GM12878 (cell line): Measurements from ENCODE around the gene BANP. TPM values are rescaled to one million over a fixed set of nuclear protein-coding genes. Genes with fewer than 3 reads are reported as not detected.

Experiments used
- ATAC-seq: fragments of 200-7000 bp; cut with Tn5 transposase; 3 replicates; pipeline ENCODE4 v1.9.1; 2020; ENCODE audit warnings: mild to moderate bottlenecking, moderate library complexity
- BruUV-seq: library from RNA; stranded (reverse); fragments of 400-500 nt; replicated peaks from 2 replicates; lab custom pipeline; 2021; lab: Mats Ljungman, UMichigan
- CTCF ChIA-PET: fragments of 300-600 bp; sonication (Branson Sonifier 250); formaldehyde crosslinking; extraction: SDS; loops from one replicate; lab custom pipeline; 2021; ENCODE audit warnings: inconsistent platforms; lab: Yijun Ruan, JAX
- POLR2A ChIA-PET: fragments of 350-600 bp; formaldehyde crosslinking; extraction: SDS; loops from one replicate; lab custom pipeline; 2021; ENCODE audit warnings: inconsistent platforms; lab: Charles Lee
- RAD21 ChIA-PET: fragments of 300-600 bp; sonication (Branson Sonifier 250); formaldehyde crosslinking; loops from one replicate; lab custom pipeline; 2023; ENCODE audit warnings: antibody characterized with exemption; ENCODE audit not compliant: unreplicated experiment; lab: Charles Lee
- SMC1A ChIA-PET: fragments of 300-600 bp; sonication (Branson Sonifier 250); formaldehyde crosslinking; loops from one replicate; lab custom pipeline; 2023; ENCODE audit not compliant: unreplicated experiment, uncharacterized antibody; lab: Charles Lee
- DNase-seq: peaks from one replicate; pipeline ENCODE4 v3.0.0-alpha.2; 2011; ENCODE audit warnings: low read depth, low spot score
- FAIRE-seq: peaks from 3 replicates; lab custom pipeline; 2011; peaks lifted over from hg19 to GRCh38; lab: Jason Lieb, UNC
- H2AFZ ChIP-seq: 2 replicates; pipeline ENCODE4 v1.6.0; 2011; ENCODE audit warnings: low read depth, low read length, control low read depth; ENCODE audit not compliant: control insufficient read depth
- H3K27ac ChIP-seq: 2 replicates; pipeline ENCODE4 v1.5.1; 2011; ENCODE audit warnings: control low read depth; ENCODE audit not compliant: control insufficient read depth, insufficient read depth
- H3K27me3 ChIP-seq, 2 experiments: replicated peaks in 1 of 2; 2 replicates each; pipeline versions ENCODE4 v1.6.0 to v1.6.1; 2011; ENCODE audit warnings: low read length in 1 of 2; ENCODE audit not compliant: control insufficient read depth in 2 of 2, insufficient read depth in 2 of 2
- H3K36me3 ChIP-seq, 2 experiments: 2 replicates each; pipeline ENCODE4 v1.5.1; 2011; ENCODE audit warnings: low read length in 1 of 2; ENCODE audit not compliant: control insufficient read depth in 2 of 2, insufficient read depth in 2 of 2
- H3K4me1 ChIP-seq: 2 replicates; pipeline ENCODE4 v1.6.1; 2011; ENCODE audit warnings: mild to moderate bottlenecking, low read length, moderate library complexity, mixed read lengths; ENCODE audit not compliant: control insufficient read depth, insufficient read depth
- H3K4me2 ChIP-seq: 2 replicates; pipeline ENCODE4 v1.6.0; 2011; ENCODE audit warnings: control low read depth; ENCODE audit not compliant: control insufficient read depth, insufficient read depth
- H3K4me3 ChIP-seq: fragments of 200-600 bp; sonication (generic); 2 replicates; pipeline ENCODE4 v1.5.1; 2016
- H3K79me2 ChIP-seq: 2 replicates; pipeline ENCODE4 v1.6.0; 2011; ENCODE audit warnings: low read length; ENCODE audit not compliant: control insufficient read depth, insufficient read depth
- H3K9ac ChIP-seq: 2 replicates; pipeline ENCODE4 v1.8.0; 2011; ENCODE audit warnings: low read length, control low read depth, mixed read lengths; ENCODE audit not compliant: control insufficient read depth, insufficient read depth
- H3K9me3 ChIP-seq: replicated peaks from 3 replicates; pipeline ENCODE4 v1.5.1; 2011; ENCODE audit warnings: mild to moderate bottlenecking, low read length; ENCODE audit not compliant: control insufficient read depth, insufficient read depth
- H4K20me1 ChIP-seq: 2 replicates; pipeline ENCODE4 v1.6.0; 2011; ENCODE audit not compliant: control insufficient read depth, insufficient read depth
- CEBPB ChIP-seq, 2 experiments: fragments of 150-350 bp in 1 of 2; IDR thresholded peaks; 2 replicates each; pipeline ENCODE4 v1.6.1; 2012 to 2014; ENCODE audit warnings: low read depth in 2 of 2, low read length in 2 of 2, borderline replicate concordance in 1 of 2, inconsistent platforms in 1 of 2
- CHD2 ChIP-seq: IDR thresholded peaks from 2 replicates; pipeline ENCODE4 v1.6.1; 2011; ENCODE audit warnings: low read depth, low read length, improper control_type of control experiment, borderline replicate concordance
- CHD4 ChIP-seq: fragments of 200-600 bp; sonication (generic); IDR thresholded peaks from 2 replicates; pipeline ENCODE4 v1.6.1; 2016; ENCODE audit warnings: mild to moderate bottlenecking
- EED ChIP-seq: sonication (generic); IDR thresholded peaks from 2 replicates; pipeline ENCODE4 v1.6.1; 2016; ENCODE audit warnings: antibody characterized with exemption, low read depth
- GABPA ChIP-seq: IDR thresholded peaks from 2 replicates; pipeline ENCODE4 v1.6.1; 2014; ENCODE audit warnings: antibody characterized with exemption, low read depth, mild to moderate bottlenecking, inconsistent platforms
- JUND ChIP-seq: IDR thresholded peaks from 2 replicates; pipeline ENCODE4 v1.6.1; 2012; ENCODE audit warnings: low read depth, mild to moderate bottlenecking, low read length, improper control_type of control experiment, moderate library complexity
- MEF2B ChIP-seq: fragments of 450-650 bp; IDR thresholded peaks from 2 replicates; pipeline ENCODE4 v1.6.1; 2018; ENCODE audit warnings: mild to moderate bottlenecking, moderate library complexity; ENCODE audit not compliant: partially characterized antibody, poor library complexity, severe bottlenecking
- NFYA ChIP-seq: IDR thresholded peaks from 2 replicates; pipeline ENCODE4 v1.6.1; 2011; ENCODE audit warnings: low read depth, mild to moderate bottlenecking, low read length, improper control_type of control experiment, borderline replicate concordance
- POLR2A ChIP-seq: IDR thresholded peaks from 2 replicates; pipeline ENCODE4 v1.6.1; 2011; ENCODE audit warnings: low read depth, mild to moderate bottlenecking, low read length
- SUPT20H ChIP-seq: IDR thresholded peaks from 2 replicates; pipeline ENCODE4 v1.6.1; 2011; ENCODE audit warnings: low read depth, mild to moderate bottlenecking, low read length, moderate library complexity, borderline replicate concordance; ENCODE audit not compliant: control insufficient read depth
- WGBS: methylation state at CpG from one replicate; pipeline ENCODE4 v1.1.6; 2016; ENCODE audit warnings: low lambda C conversion rate; ENCODE audit not compliant: insufficient replicate concordance, insufficient coverage; ENCODE audit errors: missing lambda C conversion rate; 5-methylcytosine and 5-hydroxymethylcytosine counted together
- in situ Hi-C: fragments of 300-500 bp; cut with MboI; formaldehyde crosslinking; loops from 9 replicates; pipeline ENCODE4 v1.14.3; 2018; ENCODE audit warnings: mixed read lengths
- intact Hi-C: fragments of 100-400 bp; cut with micrococcal nuclease; formaldehyde crosslinking; loops from one replicate; pipeline ENCODE4 v1.14.2; 2022; ENCODE audit not compliant: unreplicated experiment
- polyA plus RNA-seq, 11 experiments: library from polyadenylated mRNA; depleted of rRNA in 4 of 11; unstranded in 6 of 11; stranded (reverse) in 5 of 11; fragments of >200 nt; fragmentation: Nextera tagmentation in 4 of 11; fragmentation: Illumina TruSeq in 1 of 11; extraction: Ambion mirVana in 4 of 11; extraction: Trizol in 1 of 11; gene quantifications; 1 replicate in 1 of 11; 2 replicates in 10 of 11; pipeline versions ENCODE4 v1.2.1 to v1.2.3, GENCODE V29; 2011 to 2016; ENCODE audit warnings: inconsistent platforms in 2 of 11, missing spikeins in 2 of 11, low read depth in 1 of 11
- total RNA-seq, 4 experiments: library from RNA; depleted of rRNA in 3 of 4; stranded (reverse); fragments of >200 nt in 3 of 4; fragmentation: Illumina TruSeq in 1 of 4; extraction: Trizol in 1 of 4; gene quantifications; 2 replicates each; pipeline versions ENCODE4 v1.2.1 to v1.2.3, GENCODE V29; 2013 to 2021
- TF ChIP-seq, protein P1 (sequence below): fragments of 450-650 bp; IDR thresholded peaks from 2 replicates; pipeline ENCODE4 v1.6.1; 2017; ENCODE audit warnings: mild to moderate bottlenecking
- TF ChIP-seq, protein P2 (sequence below): fragments of 450-650 bp; IDR thresholded peaks from 2 replicates; pipeline ENCODE4 v1.6.1; 2017; ENCODE audit warnings: antibody characterized with exemption, mild to moderate bottlenecking, moderate library complexity

Gene BANP
- total and polyA plus RNA-seq, 10 of the 15 experiments (the other 5 are each of a cell fraction or from before 2014, with no cell fraction given), result 3.9 to 21.9 (median 12.2) TPM

DNA sequence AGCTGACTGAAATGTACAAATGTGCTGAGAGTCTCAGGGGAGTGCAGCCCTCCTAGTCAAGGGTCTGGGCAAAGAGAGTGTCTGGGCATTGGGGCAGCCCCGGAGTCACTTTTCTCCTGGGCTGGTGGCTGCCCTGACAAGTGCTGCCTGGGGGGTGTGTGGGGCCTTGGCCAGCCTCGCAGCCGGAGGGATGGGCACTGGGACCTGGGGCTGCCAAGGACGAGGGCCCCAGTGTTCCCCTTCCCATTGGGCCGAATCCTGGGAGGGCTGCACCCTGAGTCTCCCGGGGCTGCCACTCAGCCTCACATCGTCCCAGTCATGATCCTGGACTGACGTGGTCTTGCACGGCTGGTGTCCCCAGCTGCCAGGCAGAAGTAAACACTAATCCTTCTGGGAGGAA, 132.3 kb downstream of the BANP start:
- CTCF ChIA-PET, result no interaction called here
- FAIRE-seq, result no peak
- no peak for DNase-seq
- in situ Hi-C loops, result no loop called here
- no peaks in the 10 kb centered on the region for H3K79me2 ChIP-seq
- H3K4me3 ChIP-seq, result no peak overlapping the region
- POLR2A ChIA-PET, result no interaction called here
- H3K27me3 ChIP-seq, result no peaks in the 10 kb centered on the region
- no peak for TF ChIP-seq GABPA
- no peak for TF ChIP-seq CEBPB (IDR thresholded peaks at IDR 0.05; ENCODE audit: borderline replicate concordance in 1 of 2, low read depth in 2 of 2, low read length in 2 of 2)
- no peak for TF ChIP-seq CHD2
- no peak overlapping the region for H2AFZ ChIP-seq
- ATAC-seq, result no peak
- H3K9me3 ChIP-seq, result no peaks in the 10 kb centered on the region
- H3K4me1 ChIP-seq, result no peaks in the 10 kb centered on the region
- SMC1A ChIA-PET, result no interaction called here
- no TSS peak for BruUV-seq
- H3K9ac ChIP-seq, result no peak overlapping the region
- WGBS, result 83% methylated on average over 9 of the region's 9 CpGs
- no peak overlapping the region for H3K27ac ChIP-seq
- RAD21 ChIA-PET, result no interaction called here
- no peaks in the 10 kb centered on the region for H3K36me3 ChIP-seq
- H4K20me1 ChIP-seq, result no peaks in the 10 kb centered on the region
- H3K4me2 ChIP-seq, result no peak overlapping the region
- intact Hi-C loops, result no loop called here

DNA sequence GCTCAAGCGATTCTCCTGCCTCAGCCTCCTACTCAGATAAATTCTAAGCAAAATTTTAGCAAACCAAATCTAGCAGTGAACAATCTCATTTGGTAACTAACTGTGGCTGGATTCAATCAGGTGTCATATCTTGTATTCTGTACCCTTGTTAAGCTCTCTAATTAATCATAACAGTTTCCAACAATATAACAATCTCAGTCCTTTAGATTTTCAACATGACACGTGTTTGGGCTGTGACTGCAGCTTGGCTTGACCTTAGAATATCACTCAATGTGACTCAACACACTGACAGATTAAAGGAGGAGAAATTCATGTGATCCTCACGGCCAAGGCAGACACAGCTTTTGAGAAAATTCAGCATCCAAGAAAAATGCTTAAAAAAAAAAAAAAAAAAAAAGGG, 133.6 kb downstream of the BANP start:
- ATAC-seq (no peak), FAIRE-seq (no peak), DNase-seq (no peak)
- Histone ChIP-seq H3K9ac (no peak overlapping the region), H3K79me2 (no peaks in the 10 kb centered on the region), H3K9me3 (no peaks in the 10 kb centered on the region), H3K27ac (no peak overlapping the region), H4K20me1 (no peaks in the 10 kb centered on the region), H3K27me3 (no peaks in the 10 kb centered on the region), H2AFZ (no peak overlapping the region), H3K4me2 (no peak overlapping the region), H3K36me3 (no peaks in the 10 kb centered on the region), H3K4me1 (no peaks in the 10 kb centered on the region), H3K4me3 (no peak overlapping the region)
- BruUV-seq, result no TSS peak
- WGBS, result 68% methylated on average over 3 of the region's 3 CpGs
- RAD21 ChIA-PET, result no interaction called here
- intact Hi-C loops (no loop called here), in situ Hi-C loops (no loop called here)
- SMC1A ChIA-PET, result no interaction called here
- POLR2A ChIA-PET, result no interaction called here
- CTCF ChIA-PET, result no interaction called here
- TF ChIP-seq POLR2A, result no peak
- TF ChIP-seq CHD4, result no peak
- TF ChIP-seq, protein P1, sequence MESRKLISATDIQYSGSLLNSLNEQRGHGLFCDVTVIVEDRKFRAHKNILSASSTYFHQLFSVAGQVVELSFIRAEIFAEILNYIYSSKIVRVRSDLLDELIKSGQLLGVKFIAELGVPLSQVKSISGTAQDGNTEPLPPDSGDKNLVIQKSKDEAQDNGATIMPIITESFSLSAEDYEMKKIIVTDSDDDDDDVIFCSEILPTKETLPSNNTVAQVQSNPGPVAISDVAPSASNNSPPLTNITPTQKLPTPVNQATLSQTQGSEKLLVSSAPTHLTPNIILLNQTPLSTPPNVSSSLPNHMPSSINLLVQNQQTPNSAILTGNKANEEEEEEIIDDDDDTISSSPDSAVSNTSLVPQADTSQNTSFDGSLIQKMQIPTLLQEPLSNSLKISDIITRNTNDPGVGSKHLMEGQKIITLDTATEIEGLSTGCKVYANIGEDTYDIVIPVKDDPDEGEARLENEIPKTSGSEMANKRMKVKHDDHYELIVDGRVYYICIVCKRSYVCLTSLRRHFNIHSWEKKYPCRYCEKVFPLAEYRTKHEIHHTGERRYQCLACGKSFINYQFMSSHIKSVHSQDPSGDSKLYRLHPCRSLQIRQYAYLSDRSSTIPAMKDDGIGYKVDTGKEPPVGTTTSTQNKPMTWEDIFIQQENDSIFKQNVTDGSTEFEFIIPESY, result no peak
- no peak for TF ChIP-seq MEF2B
- TF ChIP-seq, protein P2, sequence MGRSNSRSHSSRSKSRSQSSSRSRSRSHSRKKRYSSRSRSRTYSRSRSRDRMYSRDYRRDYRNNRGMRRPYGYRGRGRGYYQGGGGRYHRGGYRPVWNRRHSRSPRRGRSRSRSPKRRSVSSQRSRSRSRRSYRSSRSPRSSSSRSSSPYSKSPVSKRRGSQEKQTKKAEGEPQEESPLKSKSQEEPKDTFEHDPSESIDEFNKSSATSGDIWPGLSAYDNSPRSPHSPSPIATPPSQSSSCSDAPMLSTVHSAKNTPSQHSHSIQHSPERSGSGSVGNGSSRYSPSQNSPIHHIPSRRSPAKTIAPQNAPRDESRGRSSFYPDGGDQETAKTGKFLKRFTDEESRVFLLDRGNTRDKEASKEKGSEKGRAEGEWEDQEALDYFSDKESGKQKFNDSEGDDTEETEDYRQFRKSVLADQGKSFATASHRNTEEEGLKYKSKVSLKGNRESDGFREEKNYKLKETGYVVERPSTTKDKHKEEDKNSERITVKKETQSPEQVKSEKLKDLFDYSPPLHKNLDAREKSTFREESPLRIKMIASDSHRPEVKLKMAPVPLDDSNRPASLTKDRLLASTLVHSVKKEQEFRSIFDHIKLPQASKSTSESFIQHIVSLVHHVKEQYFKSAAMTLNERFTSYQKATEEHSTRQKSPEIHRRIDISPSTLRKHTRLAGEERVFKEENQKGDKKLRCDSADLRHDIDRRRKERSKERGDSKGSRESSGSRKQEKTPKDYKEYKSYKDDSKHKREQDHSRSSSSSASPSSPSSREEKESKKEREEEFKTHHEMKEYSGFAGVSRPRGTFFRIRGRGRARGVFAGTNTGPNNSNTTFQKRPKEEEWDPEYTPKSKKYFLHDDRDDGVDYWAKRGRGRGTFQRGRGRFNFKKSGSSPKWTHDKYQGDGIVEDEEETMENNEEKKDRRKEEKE, result no peak
- TF ChIP-seq NFYA, result no peak
- TF ChIP-seq SUPT20H, result no peak
- no peak for TF ChIP-seq JUND
- no peak for TF ChIP-seq EED
